AG08396 (cell line): ENCODE data around the gene EIF2AK3.
A peak's percentile ranks its signal among the peaks of the same experiment; 100 is the strongest.

Experiments
- DNase-seq: peaks from one replicate; pipeline ENCODE4 v3.0.0; 2012; ENCODE audit warnings: low spot score, mixed read lengths

EIF2AK3 gene

GRCh38 chr2:88540346-88540745, 86.9 kb downstream of the EIF2AK3 start:
- DNase-seq: peak; percentile 52

GRCh38 chr2:88538362-88538917, 88.8 kb downstream of the EIF2AK3 start:
- no peak for DNase-seq

- no peak for DNase-seq
Measured at GRCh38 chr2:88537640-88538039, 89.6 kb downstream of the EIF2AK3 start.

GRCh38 chr2:88530081-88530480, 97.2 kb downstream of the EIF2AK3 start:
- no peak for DNase-seq

GRCh38 chr2:88521445-88522073, 105.7 kb downstream of the EIF2AK3 start:
- no peak for DNase-seq

GRCh38 chr2:88517759-88518201, 109.5 kb downstream of the EIF2AK3 start:
- no peak for DNase-seq
